HG03108 (cell line): ENCODE data around the gene PTPA.

Source experiments
- ATAC-seq: cut with Tn5 transposase; IDR thresholded peaks from one replicate; pipeline ENCODE4 v1.9.1; 2021; ENCODE audit warnings: moderate library complexity; ENCODE audit not compliant: unreplicated experiment

PTPA gene

GRCh38 chr9:129081388-129081904, 29.8 kb upstream of the PTPA start:
- ATAC-seq = no peak

GRCh38 chr9:129084087-129084486, 27.1 kb upstream of the PTPA start:
- ATAC-seq = no peak

GRCh38 chr9:129089246-129089645, 22.0 kb upstream of the PTPA start:
- ATAC-seq = no peak

GRCh38 chr9:129093602-129094386, 17.4 kb upstream of the PTPA start:
- no peak for ATAC-seq

- no peak for ATAC-seq
These were observed 16.6 kb upstream of the PTPA start for GRCh38 chr9:129094387-129095169.

- ATAC-seq = no peak
These were observed 16.0 kb upstream of the PTPA start for GRCh38 chr9:129095170-129095667.

- ATAC-seq = no peak
These were observed 15.3 kb upstream of the PTPA start for GRCh38 chr9:129095908-129096307.

- no peak for ATAC-seq
These were observed 13.4 kb upstream of the PTPA start for GRCh38 chr9:129097671-129098306.

GRCh38 chr9:129098328-129098727, 12.9 kb upstream of the PTPA start:
- ATAC-seq = no peak

GRCh38 chr9:129100383-129101169, 10.6 kb upstream of the PTPA start:
- ATAC-seq = no peak

- no peak for ATAC-seq
These were observed 9.9 kb upstream of the PTPA start for GRCh38 chr9:129101279-129101678.

- no peak for ATAC-seq
These were observed 9.1 kb upstream of the PTPA start for GRCh38 chr9:129102095-129102525.

- no peak for ATAC-seq
These were observed 8.2 kb upstream of the PTPA start for GRCh38 chr9:129102791-129103594.

GRCh38 chr9:129103595-129103965, 7.6 kb upstream of the PTPA start:
- no peak for ATAC-seq

GRCh38 chr9:129104051-129104450, 7.2 kb upstream of the PTPA start:
- no peak for ATAC-seq

GRCh38 chr9:129105857-129106694, 5.1 kb upstream of the PTPA start:
- no peak for ATAC-seq

- no peak for ATAC-seq
These were observed 3.6 kb upstream of the PTPA start for GRCh38 chr9:129107651-129108050.

- no peak for ATAC-seq
These were observed 3.0 kb upstream of the PTPA start for GRCh38 chr9:129108083-129108804.
